Measurements from ENCODE around the gene CARMIL1. TPM values are rescaled to one million over a fixed set of nuclear protein-coding genes. Genes with fewer than 3 reads are reported as not detected.

Gene CARMIL1
- total RNA-seq, 4 donors from 2014 or later, result 14.9 to 23.5 (median 20.3) TPM

GRCh38 chr6:25320459-25320858, 41.3 kb downstream of the CARMIL1 start:
- TF ChIP-seq POLR2A (IDR thresholded peaks at IDR 0.05), result no peak
- TF ChIP-seq CTCF (IDR thresholded peaks at IDR 0.05), result no peak
- intact Hi-C loops (cut with DNase I; ENCODE audit: low total_unique reads), result no loop called here
- H3K4me3 ChIP-seq (ENCODE audit: low read depth, poor library complexity, severe bottlenecking), result no peak overlapping the region
- no peak for DNase-seq (ENCODE audit: low spot score in 2 of 2)
- WGBS, 2 donors, result 83 to 85% methylated on average over 1 of the region's 1 CpG

GRCh38 chr6:25322692-25323091, 43.5 kb downstream of the CARMIL1 start:
- WGBS, 2 donors, result 96 to 98% methylated on average over 2 of the region's 2 CpGs
- TF ChIP-seq POLR2A (IDR thresholded peaks at IDR 0.05), result no peak
- TF ChIP-seq CTCF (IDR thresholded peaks at IDR 0.05), result no peak
- intact Hi-C loops (cut with DNase I; ENCODE audit: low total_unique reads), result no loop called here
- DNase-seq (ENCODE audit: low spot score in 2 of 2), result no peak
- no peak overlapping the region for H3K4me3 ChIP-seq (ENCODE audit: low read depth, poor library complexity, severe bottlenecking)

GRCh38 chr6:25324066-25324762, 45.0 kb downstream of the CARMIL1 start:
- WGBS, 2 donors, result 87 to 94% methylated on average over 1 of the region's 1 CpG
- TF ChIP-seq POLR2A (IDR thresholded peaks at IDR 0.05), result no peak
- TF ChIP-seq CTCF (IDR thresholded peaks at IDR 0.05), result no peak
- no peak overlapping the region for H3K4me3 ChIP-seq (ENCODE audit: low read depth, poor library complexity, severe bottlenecking)
- intact Hi-C loops (cut with DNase I; ENCODE audit: low total_unique reads), result no loop called here
- DNase-seq (ENCODE audit: low spot score in 2 of 2), result no peak

- DNase-seq (ENCODE audit: low spot score in 2 of 2), result no peak
- WGBS, 2 donors, result 95 to 98% methylated on average over 4 of the region's 4 CpGs
- no peak for TF ChIP-seq POLR2A (IDR thresholded peaks at IDR 0.05)
- TF ChIP-seq CTCF (IDR thresholded peaks at IDR 0.05), result no peak
- no peak overlapping the region for H3K4me3 ChIP-seq (ENCODE audit: low read depth, poor library complexity, severe bottlenecking)
- intact Hi-C loops (cut with DNase I; ENCODE audit: low total_unique reads), result no loop called here
Measured at GRCh38 chr6:25326126-25326525, 47.0 kb downstream of the CARMIL1 start.

GRCh38 chr6:25326960-25327359, 47.8 kb downstream of the CARMIL1 start:
- TF ChIP-seq CTCF (IDR thresholded peaks at IDR 0.05), result no peak
- intact Hi-C loops (cut with DNase I; ENCODE audit: low total_unique reads), result no loop called here
- no peak for DNase-seq (ENCODE audit: low spot score in 2 of 2)
- 50 to 75% methylated on average over 4 of the region's 4 CpGs for WGBS, 2 donors
- no peak overlapping the region for H3K4me3 ChIP-seq (ENCODE audit: low read depth, poor library complexity, severe bottlenecking)

- no peak for DNase-seq (ENCODE audit: low spot score in 2 of 2)
- 46 to 54% methylated on average over 2 of the region's 2 CpGs for WGBS, 2 donors
- TF ChIP-seq CTCF (IDR thresholded peaks at IDR 0.05), result no peak
- no peak for TF ChIP-seq POLR2A (IDR thresholded peaks at IDR 0.05)
- intact Hi-C loops (cut with DNase I; ENCODE audit: low total_unique reads), result no loop called here
- no peak overlapping the region for H3K4me3 ChIP-seq (ENCODE audit: low read depth, poor library complexity, severe bottlenecking)
Measured at GRCh38 chr6:25327432-25327831, 48.3 kb downstream of the CARMIL1 start.
